SKM-1 (cell line): ENCODE measurements around the gene PDPR.
"Not testable (repeated sequence)": the region's sequence is repeated elsewhere in the genome, so short reads cannot be mapped to it uniquely, and the experiment has no call there.

ENCODE experiments used
- DNase-seq: peaks from one replicate; lab custom pipeline; 2025; ENCODE audit not compliant: unreplicated experiment; lab: John Stamatoyannopoulos, UW

PDPR gene

DNA sequence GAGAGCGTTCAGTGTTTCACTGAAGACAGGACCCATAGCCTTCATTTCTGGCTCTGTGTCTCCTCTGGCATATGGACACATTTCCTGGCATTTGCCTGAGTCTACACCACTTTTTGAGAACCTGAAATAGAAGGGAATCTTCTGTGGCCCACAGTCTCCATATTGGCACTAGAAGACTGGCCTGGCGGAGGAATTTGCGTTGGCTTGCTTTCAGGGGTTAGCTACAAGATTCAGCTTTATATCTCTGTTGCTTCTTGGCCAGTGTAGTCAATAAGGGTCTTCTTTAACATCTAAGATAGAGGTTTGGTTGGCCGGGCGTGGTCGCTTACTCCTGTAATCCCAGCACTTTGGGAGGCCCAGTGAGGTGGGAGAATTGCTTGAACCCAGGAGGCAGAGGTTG, 46.7 kb downstream of the PDPR start:
- DNase-seq: no peak

DNA sequence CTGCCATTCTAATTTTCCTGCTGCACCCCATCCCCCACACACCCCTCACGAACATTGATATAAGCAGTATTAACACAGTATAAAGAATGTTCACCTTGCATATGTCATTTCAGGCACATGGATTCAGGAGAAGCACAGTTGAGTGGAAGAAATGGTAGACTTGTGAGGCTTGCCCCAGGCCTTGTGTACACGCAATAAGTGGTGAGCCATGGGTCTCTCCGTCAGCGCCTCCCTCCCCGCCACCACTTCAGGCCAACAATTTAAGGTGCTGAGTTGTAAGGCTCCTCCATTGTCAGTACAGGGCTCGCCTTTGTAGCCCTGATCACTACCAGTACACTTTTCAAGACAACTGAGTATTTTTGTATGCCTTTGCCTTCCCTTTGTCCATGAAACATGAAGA, 47.2 kb downstream of the PDPR start:
- no peak for DNase-seq

DNA sequence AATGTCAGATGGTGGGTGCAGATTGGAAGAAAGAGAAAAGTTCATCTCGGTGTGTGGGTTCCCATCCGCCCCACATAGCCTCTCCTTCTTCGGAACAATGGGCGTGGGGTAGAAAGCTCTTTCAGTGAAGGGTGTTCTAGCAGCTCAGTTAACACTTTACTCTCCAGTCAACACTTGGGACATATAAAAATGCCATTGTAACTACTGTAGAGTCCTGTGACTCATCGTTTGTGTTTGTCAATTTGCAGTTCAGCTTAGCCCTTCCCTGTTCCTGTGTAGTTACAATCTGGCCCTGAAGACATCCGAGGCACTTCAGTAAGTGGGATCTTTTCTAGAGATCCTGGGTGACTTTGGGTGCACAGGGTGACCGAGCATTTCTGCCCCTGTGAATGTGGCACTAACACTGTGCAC, 47.9 kb downstream of the PDPR start:
- no peak for DNase-seq

DNA sequence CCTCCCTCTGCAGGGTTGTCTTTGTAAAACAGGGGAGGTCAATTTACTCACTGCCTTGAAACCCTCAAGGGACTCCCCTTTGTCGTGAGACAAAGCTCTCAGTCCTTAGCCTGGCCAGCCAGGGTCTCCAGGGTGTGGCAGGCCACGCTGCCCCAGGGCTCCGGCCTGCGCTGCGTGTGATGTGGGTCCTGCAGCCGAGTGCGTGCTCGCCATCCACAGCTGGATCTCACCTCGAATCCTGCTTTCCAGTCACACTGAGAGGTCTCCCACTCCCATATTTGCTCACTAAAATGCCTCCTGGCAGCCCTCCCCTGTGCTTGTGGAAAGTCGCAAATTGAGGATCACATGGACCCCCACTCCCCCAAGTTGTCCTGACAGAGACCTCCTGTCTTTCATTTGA, 49.5 kb downstream of the PDPR start:
- DNase-seq: no peak

DNA sequence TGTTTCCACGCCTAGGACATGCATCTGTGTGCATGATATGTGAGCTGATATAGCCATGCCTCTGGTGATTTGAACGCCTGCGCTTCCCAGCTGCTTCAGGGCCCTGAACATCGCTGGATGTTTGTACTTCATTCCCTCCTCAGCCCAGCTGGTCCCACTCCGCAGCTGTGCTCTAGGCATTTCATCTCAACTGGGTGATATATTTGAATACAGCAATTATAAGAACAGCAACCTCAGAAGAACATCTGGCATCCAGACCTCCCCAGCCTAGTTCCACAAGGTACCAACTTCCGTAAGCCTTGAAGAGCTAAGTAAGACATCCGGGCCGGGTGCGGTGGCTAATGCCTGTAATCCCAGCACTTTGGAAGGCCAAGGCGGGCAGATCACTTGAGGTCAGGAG, 52.6 kb downstream of the PDPR start:
- not testable (repeated sequence) for DNase-seq

DNA sequence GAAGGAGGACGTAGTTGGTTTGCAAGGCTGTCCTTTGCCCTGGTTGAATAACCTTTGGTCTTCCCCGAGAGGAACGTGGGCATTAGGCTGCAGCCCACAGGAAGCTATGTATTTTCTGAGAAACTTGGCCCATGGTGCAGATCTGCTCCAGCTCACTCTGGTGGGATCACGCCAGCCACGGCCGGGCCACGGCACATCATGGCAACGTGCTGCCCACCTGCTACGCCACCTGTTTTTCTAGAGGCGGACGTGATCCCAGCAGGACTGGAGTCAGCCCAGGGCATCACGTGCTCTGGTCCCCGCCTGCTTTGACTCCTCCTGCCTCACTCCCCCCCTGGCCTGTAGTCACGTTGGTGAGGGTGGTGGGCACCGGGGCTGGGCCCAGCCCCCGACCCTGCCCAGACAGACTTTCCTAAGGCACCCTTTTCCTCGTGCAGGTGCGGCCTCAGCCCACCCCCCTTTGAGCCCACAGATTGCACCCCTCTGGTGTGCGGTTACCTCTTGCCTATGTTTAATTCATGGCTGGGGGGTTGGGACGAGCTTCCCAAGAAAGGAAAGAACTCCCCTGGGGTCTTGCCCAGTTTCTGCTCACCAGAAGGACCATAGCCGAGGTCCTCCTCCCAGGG, 59.2 kb downstream of the PDPR start, which contains the start of gene CLEC18C:
CLEC18C (plus strand) TSS at position 576 of the 626 bp plus-strand sequence. CDS start 492 bp downstream, outside the sequence.
- not testable (repeated sequence) for DNase-seq

DNA sequence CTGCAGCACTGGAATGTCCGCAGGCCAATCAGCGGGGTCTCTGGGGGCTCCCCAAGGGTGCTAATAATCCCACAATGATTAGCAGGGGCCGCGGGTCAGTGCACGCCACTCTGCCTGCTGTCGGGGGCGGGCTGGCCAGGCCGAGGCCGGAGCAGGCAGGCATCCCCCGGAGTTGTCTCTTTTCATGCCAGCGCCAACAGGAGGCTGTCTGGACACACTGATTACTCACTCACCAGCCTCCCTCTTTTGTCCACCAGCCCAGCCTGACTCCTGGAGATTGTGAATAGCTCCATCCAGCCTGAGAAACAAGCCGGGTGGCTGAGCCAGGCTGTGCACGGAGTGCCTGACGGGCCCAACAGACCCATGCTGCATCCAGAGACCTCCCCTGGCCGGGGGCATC, 59.8 kb downstream of the PDPR start:
- not testable (repeated sequence) for DNase-seq

DNA sequence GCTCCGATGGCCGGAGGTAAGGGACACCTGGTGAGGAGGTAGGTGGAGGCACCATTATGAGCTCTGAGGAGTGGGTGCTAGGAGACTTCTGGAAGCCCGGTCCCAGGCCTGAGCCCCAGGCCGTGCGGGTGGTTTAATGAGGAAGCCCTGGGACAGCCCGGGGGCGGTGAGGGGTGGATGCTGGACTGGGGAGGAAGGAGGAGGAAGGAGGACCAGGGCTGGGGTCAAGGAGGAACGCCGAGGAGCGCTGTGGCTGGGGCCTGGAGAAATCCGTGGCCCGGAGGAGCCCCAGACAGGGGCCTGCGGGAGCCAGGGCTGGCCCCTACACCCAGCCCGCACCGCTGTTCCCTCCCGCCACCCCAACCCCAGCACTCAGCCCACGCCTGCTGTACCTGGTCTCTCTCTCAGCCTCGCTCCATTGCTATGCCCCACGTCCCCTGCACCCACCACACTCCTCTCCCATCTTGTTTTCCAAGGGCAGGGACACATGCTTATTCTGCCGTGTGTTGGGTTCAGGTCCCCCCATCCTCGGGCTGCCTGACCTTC, 60.3 kb downstream of the PDPR start:
- DNase-seq: not testable (repeated sequence)

DNA sequence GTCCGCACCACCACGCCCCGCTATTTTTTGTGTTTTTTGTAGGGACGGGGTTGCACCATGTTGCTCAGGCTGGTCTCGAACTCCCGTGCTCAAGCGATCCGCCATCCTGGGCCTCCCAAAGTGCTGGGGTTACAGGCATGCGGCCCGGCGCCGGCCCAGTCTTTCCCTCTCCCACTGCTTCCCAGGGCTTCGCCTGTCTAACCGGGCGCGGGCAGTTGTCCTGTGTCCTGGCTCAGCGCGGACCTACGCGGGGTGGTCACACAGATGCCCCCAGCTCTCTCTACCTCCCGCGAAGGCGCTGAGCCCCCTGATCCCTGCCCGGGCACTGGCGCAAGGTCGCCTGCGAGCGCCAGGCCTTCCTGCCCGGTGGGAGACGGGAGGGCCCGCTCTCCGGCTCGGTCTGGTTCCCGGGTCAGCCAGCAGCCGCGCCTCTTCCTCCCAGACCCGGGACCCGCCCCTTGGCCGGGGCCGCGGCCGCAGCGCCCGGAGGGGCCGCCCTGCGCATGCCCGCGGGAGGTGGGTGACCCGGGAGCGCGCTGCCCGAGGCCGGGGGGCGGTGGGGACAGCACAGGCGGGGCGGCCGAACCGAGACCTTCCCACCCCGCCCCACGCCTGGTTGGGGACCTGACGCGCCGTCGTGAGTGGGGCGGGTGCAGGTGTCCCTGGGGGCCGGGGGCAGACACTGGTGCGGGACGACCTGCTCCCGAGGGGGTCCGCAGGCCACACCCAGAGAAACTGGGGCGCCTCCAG, 73.9 kb downstream of the PDPR start:
- DNase-seq: not testable (repeated sequence)

DNA sequence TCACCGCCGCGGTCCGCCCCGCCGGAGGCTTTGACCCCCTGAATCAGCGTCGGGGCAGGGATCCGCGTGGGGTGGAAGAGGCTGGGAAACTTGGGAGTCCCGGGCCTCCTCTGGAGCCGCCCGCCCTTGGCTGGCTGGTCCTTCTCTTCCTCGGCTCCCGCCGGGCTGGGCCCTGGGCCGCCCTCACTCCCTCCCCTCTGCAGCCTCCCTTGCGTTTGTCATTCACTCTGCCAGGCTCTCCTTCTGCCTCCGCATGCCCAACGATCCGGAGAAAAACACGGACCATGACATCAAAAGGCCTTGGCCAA, 74.4 kb downstream of the PDPR start:
- DNase-seq: not testable (repeated sequence)

DNA sequence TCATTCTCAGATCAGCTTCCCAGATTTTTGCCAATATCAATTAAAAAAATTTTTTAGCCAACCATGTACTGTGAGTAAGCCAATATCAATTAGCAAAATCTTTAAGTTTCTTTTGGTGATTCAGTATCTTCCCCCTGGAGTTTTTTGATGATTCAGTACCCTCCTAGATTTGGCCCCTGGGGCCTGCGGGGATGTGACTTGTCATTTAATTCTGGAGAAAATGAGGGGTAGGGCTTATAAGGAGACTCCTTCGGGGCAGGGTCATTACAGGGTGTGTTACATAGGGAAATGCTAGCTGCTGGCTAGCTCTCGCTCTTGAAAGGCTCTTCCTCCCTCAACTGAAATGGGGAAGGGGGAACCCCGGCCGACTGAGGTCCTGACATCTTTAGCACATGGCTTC, 76.4 kb downstream of the PDPR start:
- DNase-seq: not testable (repeated sequence)

DNA sequence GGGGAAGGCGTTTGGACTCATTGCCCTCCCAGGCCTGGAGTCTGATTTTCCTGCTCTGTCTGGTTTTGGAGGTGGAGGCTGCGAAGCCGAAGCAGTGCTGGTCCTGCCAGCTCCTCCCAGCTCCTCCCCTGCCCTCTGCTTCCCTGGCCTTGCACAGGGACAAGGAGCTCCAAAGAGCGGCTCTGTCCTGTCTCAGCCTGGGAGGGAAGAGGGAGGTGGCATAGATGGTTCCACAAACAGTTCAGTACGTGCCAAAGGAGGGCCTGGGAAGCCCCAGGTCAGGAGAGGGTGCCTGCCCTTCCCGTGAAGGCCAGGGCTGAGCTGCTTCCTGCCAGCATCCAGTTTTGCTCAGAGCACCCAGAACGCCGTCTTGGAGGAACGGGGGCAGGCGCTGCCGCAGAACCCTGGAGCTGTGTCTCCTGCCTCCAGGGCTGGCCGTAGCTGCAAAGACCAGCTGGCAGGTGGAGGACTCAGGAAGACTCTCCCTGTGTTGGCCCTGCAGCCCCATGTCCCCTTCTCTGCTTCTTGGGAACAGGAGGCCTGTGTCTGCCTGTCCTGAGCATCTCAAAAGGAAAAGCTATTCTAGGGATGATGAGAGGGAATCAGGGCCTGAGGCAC, 82.7 kb downstream of the PDPR start:
- DNase-seq: not testable (repeated sequence)

DNA sequence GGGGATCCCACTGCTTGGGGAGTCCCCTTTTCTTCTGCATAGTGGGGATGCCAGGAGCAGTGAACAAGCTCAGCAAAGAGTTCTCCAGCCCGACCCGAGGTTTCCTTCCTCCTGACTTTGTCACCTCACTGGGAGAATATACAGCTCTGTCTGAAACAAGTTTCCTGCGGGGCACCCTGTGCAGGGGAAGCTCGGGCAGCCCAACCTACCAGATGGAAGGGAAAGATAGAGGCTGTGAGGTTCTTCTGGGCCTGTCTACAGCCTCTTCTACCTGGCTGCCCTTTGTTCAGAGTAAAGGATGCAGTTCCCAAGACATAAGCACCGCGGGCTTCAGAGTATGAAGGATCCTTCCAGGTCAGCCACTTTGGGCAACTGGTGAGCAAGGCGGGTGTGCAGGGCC, 83.5 kb downstream of the PDPR start:
- not testable (repeated sequence) for DNase-seq

DNA sequence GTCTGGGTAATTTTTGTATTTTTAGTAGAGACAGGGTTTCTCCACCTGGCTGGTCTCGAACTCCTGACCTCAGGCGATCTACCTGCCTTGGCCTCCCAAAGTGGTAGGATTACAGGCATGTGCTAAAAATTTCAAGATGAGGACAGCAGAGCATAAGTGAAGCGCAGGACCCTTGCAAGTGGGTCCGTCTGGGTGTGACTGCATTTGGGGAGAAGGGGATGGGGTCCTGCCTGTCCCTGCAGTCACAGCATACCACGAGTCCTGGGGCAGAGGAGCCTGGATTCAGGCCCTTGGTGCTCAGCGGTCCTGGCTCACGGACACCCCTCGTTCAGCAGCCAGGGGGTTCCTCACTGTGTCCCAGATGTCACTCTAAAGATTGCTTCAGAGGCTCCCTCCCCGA, 84.1 kb downstream of the PDPR start:
- DNase-seq: not testable (repeated sequence)

DNA sequence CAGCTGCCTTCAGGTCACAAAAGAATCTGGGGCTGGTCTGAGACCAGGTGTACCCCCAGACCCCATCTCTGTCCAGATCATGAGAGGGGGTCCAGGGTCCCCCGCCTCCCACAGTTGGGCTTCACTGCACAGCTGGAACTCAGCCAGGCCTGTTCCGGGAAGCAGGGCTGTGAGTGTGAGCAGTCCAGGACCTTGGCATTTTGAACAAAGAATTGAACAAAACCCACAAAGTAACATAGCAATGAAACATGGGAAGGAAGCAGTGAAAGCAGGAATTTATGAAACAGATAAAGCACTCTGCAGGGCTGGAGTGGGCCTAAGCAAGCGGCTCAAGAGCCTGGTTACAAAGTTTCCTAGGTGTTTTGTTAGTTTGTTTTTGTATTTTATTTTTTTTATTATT, 84.5 kb downstream of the PDPR start:
- not testable (repeated sequence) for DNase-seq

DNA sequence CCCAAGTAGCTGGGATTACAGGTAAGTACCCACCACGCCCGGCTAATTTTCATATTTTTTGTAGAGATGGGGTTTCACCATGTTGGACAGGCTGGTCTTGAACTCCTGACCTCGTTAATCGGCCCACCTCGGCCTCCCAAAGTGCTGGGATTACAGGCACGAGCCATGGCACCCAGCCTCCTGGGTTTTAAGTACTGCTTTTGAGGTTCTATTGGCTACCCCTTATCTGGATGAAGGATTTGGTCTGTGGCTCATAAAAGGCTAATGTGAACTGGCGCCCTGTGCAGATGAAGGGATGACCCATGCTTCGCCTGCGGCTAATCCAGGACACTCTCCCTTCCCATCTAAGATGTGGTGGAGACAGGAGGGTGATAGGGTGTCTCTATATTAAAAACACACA, 85.0 kb downstream of the PDPR start:
- DNase-seq: not testable (repeated sequence)

DNA sequence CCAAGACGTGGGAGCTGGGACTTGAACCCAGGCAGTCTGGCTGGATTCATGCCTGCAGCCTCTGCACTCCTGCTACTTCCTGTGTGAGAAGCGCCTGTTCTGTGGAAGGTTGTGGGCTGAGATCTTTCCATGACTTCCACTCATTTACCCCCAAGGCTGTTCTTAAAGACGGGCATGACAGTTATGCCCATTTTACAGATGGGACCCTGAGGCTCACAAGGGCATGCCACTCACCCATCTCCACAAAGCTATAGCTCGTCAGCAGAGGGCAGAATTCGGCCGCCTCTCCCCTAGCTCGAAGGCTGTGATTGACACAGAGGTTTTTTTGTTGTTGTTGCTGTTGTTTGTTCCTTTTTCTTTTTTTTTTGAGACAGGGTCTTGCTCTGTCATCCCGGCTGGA, 85.9 kb downstream of the PDPR start:
- DNase-seq: not testable (repeated sequence)

DNA sequence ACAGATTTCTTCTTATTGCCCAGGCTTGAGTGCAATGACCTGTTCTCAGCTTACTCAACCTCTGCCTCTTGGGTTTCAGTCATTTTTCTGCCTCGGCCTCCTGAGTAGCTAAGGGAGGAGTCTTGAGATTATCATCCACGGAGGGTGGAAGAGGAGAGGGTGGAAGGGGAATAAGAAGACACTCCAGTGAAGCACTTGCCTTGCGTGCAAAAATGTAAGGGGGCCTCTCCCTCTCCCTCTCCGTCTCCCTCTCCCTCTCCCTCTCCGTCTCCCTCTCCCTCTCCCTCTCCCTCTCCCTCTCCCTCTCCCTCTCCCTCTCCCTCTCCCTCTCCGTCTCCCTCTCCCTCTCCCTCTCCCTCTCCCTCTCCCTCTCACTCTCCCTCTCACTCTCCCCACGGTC, 89.4 kb downstream of the PDPR start:
- DNase-seq: not testable (repeated sequence)

DNA sequence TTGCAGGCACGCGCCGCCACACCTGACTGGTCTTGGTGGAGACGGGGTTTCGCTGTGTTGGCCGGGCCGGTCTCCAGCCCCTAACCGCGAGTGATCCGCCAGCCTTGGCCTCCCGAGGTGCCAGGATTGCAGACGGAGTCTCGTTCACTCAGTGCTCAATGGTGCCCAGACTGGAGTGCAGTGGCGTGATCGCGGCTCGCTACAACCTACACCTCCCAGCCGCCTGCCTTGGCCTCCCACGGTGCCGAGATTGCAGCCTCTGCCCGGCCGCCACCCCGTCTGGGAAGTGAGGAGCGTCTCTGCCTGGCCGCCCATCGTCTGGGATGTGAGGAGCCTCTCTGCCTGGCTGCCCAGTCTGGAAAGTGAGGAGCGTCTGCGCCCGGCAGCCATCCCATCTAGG, 89.9 kb downstream of the PDPR start:
- DNase-seq: not testable (repeated sequence)

DNA sequence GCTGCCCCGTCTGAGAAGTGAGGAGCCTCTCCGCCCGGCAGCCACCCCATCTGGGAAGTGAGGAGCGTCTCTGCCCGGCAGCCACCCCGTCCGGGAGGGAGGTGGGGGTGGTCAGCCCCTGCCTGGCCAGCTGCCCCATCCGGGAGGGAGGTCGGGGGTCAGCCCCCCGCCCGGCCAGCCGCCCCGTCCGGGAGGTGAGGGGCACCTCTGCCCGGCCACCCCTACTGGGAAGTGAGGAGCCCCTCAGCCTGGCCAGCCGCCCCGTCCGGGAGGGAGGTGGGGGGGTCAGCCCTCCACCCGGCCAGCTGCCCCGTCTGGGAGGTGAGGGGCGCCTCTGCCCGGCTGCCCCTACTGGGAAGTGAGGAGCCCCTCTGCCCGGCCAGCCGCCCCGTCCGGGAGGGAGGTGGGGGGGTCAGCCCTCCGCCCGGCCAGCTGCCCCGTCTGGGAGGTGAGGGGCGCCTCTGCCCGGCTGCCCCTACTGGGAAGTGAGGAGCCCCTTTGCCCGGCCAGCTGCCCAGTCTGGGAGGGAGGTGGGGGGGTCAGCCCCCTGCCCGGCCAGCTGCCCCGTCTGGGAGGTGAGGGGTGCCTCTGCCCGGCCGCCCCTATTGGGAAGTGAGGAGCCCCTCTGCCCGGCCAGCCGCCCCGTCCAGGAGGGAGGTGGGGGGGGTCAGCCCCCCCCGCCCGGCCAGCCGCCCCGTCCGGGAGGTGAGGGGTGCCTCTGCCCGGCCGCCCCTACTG, 90.7 kb downstream of the PDPR start:
- not testable (repeated sequence) for DNase-seq

DNA sequence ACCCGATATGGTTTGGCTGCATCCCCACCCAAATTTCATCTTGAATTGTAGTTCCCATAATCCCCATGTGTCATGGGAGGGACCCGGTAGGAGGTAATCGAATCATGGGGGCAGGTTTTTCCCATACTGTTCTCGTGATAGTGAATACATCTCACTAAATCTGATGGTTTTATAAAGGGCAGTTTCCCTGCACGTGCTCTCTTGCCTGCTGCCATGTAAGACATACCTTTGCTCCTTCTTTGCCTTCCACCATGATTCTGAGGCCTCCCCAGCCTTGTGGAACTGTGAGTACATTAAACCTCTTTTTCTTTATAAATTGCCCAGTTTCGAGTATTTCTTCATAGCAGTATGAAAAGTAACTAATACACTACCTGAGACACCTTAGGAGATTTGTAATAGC, 92.2 kb downstream of the PDPR start:
- not testable (repeated sequence) for DNase-seq
